ENCODE data around the gene HOOK2.
"Not testable (repeated sequence)": the region's sequence is repeated elsewhere in the genome, so short reads cannot be mapped to it uniquely, and the experiment has no call there.

Gene HOOK2

DNA sequence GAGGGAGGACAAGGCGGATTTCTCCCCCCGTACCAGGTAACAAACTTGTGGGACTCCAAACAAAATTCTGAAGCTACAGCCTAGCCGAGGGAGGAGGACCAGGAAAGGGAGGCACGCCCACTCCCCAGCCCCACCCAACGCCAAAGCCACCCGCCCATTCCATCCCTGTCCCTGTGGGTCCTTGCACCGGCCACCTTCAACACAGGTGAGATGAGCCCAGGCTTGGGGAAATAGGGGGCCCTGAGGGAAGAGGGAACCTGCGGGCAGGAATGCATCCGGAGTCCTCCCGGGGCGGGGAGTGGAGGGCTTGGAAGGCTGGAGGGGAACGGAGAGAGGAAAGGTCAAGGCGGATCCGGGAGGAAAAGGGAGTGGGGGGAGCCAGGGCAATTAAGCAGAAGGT, 23.7 kb downstream of the HOOK2 start, which contains the start of gene BEST2:
Gene BEST2, plus strand, starts transcription at position 157 of the 400 bp plus-strand sequence. CDS start 802 bp downstream, outside the sequence.
- DNase-seq = no peak

DNA sequence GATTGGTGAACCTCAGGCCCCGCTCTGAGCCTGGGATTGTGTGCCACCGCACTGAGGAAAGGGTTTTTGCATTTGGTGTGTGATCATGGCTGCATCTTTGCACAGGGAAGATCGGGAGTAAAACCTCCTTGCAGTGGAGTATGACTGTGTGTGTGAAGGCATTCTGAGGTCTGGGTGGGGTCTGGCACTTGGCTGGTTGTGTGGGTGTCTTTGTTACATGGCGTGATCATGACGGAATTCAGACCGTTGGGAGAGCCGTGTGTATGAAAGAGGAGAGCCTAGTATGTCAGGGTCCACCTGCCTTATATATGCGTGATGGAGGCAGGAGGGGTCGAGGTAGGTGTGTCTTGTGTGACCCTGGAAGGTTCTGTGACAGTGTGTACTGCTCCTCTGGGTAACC, 24.5 kb downstream of the HOOK2 start:
- no peak for DNase-seq

DNA sequence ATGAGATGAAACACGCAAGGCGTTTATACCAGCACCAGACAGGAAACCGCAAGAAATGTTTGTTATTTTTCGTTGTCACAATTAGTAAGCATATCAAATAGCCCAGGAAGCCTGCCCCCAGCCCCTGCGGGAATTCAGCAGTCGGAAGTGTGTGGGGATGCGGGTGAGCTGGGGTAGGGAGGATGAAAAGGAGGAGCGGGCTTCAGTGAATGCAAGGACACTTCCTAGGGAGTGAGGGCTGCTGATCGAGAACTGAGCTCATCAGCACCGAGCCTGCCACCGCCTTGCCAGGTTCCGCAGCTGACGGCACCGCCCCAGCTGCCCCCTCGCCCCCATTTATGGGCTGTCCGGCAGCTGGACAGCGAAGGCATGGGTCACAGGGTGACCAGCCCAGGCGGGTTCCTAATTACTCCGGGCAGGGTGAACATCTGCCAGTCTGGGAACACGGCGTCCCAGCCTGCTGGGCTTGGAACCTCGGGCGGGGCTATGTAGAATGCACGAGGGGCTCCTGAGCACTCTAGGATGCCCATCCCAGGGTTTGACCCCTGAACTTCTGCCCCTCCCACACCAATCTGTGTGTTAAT, 25.3 kb downstream of the HOOK2 start:
- DNase-seq = no peak

DNA sequence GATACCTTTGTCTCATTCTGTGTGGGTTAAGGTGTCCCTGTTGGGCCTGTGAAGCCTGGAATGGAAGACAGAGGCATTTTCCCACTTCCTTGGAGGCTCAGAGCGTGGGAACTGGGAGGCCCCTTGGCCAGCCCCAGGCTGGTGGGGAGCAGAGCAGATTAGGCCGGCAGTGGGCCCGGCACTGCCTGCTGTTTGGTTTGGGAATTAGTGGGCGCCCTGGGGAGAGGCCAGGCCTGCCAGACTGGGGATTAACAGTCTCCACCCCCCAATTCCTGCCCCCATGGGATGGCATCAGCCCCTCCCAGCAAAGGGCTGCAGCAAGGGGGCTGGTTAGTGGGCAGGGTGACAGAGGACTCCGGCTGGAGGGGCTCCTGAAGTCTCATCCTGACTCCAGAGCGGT, 26.9 kb downstream of the HOOK2 start:
- no peak for DNase-seq

DNA sequence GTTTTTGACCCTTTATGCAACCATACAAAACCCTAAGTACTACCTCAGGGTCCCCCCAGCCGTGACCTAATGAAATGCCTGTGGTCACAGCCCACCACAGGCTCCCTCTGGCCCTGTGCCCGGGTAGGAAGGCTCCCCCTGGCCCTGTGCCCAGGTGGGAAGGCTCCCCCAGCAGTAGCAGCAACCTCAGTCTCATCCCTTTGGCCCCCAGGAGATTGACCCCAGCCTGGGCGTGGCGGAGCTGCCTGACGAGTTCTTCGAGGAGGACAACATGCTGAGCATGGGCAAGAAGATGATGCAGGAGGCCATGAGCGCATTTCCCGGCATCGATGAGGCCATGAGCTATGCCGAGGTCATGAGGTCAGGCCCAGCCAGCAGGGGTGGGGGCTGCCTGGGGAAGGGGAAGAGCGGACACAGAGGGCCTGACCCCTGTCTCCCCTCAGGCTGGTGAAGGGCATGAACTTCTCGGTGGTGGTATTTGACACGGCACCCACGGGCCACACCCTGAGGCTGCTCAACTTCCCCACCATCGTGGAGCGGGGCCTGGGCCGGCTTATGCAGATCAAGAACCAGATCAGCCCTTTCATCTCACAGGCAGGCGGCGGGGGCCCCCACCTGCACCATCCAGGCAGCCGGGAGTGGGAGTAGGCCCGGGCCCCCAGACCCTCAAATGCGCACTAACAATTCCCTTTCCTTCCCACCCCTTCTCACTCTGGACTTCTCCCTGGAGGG, 30.0 kb downstream of the HOOK2 start:
- no peak for DNase-seq

DNA sequence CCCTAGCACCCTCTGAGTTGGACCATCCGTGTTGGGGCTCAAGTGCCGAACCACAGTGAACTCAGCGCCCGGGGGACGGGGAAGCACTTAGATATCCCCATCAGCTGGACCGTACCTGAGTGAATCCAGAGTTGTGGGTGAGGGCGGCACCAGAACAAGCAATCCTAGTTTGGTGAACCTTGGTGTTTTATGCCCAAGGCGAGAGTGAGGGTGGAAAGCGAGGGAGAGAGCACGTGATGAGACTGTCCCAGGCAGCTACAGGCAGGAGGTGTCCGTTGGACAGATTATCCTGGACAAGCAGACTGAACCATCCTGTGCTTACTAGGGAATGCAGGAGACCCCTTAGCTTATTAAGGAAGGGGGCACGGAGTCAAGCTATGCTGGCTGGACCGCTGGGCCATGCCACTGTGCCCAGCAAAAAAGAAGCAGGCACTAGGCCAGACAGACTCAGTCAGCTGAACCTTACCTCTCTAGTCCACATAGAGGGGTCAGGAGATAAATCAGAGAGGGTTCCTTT, 37.5 kb downstream of the HOOK2 start:
- DNase-seq = no peak

DNA sequence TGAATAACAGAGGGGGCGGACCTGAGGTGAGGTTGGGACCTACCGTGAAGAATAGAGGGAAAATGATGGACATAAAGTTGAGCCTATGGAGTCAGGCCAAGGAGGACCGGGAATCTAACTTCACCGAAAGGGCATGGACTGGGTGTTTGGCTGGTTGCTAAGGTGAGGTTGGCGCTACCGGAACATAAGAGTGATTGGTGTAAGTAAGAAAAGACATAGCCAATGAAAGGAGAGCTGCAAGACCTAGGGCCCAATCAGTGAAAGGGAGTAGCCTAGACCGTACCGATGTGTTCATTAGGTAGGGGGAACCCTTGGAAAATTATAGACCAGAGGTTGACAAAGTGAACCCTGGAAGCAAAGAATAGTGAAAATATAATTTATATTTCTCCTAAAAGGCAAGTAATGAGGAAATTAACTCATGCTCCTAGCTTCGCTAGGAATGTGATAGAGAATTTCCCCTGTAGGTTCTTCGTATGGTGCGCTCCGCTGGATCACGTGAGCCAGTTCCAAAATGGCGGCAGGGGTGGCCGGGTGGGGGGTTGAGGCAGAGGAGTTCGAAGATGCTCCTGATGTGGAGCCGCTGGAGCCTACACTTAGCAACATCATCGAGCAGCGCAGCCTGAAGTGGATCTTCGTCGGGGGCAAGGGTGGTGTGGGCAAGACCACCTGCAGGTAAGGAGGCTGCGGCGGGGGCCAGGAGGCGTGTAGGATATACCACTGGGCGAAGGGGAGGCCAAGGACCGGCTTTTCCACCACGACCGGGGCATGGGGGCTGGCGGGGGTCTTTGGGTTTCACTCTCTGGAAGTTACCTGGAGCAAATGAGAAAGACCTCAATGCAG, 38.1 kb downstream of the HOOK2 start, which contains the start of gene GET3:
Gene GET3, plus strand, starts transcription at position 503 of the 840 bp plus-strand sequence. Its CDS starts 9 bp downstream, at position 512.
- peak; percentile 96 for DNase-seq

DNA sequence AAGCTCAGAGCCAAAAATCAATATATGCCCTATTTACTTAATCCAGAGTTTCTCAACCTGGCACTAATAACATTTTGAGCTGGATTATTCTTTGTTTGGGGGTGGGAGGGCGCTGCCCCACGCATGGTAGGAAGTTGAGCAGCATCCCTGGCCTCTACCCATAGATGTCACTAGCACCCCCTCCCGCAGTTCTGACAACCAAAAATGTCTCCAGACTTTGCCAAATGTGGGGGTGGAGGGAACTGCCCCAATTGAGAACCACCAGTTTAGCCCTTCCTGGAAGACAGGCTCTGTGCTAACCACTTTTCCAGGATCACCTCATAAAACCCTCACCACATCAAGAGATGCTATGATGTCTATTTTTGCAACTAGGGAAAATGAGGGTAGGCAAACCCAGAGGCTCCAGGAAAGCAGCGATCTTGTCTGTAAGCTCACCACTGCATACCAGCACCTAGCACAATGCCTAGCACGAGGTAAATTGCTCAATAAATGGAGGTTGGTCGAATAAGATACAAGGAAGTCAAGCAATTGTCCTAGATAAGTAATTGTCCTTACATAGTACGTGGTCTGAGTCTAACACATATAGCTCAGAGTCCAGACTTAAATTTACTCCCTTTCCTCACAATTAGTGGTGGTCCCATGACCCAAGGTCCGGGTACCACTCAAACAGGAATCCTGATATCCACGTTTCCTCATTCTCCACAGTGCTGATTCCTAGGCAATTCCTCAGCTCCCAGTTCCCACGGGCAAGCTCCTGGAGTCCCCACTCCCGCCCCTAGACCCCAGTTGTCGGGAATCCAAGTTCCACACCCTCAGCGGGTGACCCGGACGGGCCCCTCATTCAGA, 41.8 kb downstream of the HOOK2 start:
- no peak for DNase-seq

DNA sequence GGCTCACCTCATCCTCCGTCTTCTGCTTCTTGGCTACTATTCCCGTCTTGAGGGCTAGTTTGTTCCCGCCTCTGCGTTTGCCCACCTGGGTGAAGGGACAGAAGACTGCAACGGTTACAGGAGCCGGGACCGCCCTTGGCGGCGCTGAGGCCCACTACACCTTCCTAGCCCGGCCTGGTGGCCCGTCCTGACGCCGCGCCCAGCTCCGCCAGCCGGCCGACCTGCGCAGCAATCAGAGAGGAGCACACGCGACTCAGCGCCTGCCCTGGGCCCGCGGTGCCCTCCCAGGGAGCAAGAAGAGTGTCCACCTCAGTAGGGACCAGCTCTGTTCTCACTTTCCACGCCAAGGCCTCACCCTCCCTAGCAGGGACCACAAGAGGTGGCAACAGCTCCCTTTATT, 44.0 kb downstream of the HOOK2 start:
- DNase-seq = no peak

DNA sequence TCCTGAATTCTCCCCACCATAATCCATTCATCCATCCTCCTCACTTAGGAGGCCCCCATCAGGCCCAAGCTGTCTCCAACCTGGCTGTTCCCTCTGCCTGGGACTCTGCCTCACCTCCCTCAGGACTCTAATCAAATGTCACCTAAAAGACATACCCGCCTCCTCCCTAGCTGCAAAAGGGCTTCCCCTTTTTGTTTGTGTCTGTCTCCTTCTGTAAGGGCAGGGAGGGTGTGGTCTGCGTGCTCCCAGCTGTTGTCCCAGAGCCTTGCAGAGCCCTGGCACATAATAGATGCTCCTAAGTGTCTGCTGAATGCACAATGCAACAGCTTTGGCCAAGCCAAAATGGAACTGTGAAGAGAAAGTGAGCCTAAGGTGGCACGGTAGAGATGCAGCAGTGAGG, 45.3 kb downstream of the HOOK2 start:
- DNase-seq = no peak

DNA sequence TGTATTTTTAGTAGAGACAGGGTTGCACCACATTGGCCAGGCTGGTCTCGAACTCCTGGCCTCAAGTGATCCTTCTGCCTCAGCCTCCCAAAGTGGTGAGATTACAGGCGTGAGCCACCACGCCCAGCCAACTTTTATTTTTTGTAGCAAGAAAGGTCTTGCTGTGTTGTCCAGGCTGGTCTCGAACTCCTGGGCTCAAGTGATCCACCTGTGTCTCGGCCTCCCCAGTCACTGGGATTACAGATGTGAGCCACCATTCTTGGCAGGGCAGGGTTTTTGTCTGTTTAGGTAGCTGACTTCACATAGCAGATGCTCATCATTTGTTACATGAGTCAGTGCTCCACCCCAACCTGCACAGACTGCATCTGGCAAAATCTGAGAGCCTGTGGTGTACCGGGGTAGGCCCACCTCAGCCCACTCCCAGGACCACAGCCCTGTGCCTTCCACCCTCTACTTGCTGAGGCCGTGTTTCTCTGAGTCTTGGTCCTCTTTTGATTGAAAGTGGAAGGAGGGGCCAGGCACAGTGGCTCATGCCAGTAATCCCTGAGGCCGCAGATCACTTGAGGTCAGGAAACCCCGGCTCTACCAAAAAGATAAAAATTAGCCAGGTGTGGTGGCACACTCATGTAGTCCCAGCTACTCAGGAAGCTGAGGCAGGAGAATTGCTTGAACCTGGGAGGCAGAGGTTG, 47.5 kb downstream of the HOOK2 start:
- DNase-seq = no peak

DNA sequence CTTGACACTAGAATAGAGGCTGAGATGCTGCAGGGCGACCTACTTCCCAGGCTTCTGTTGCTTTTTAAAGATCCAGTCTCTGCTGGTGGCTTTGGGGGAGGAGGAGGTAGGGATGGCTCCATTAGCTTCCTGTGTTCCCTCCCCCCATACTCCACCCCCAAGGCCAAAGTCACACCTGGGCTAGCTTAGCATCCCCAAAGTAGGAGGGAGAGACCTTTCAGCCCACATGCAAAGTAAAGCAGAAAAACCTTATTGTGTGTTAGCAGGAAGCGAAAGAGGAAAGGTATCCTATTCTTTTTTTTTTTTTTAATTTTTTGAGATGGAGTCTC, 48.4 kb downstream of the HOOK2 start:
- DNase-seq = no peak

DNA sequence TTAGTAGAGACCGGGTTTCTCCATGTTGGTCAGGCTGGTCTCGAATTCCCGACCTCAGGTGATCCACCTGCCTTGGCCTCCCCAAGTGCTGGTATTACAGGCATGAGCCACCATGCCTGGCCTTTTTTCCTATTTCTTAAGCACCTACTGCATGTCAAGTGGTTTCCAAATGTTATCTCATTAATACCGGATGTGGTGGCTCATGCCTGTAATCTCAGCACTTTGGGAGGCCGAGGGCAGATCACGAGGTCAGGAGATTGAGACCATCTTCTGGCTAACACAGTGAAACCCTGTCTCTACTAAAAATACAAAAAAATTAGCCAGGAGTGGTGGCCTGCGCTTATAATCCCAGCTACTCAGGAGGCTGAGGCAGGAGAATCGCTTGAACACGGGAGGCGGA, 49.7 kb downstream of the HOOK2 start:
- DNase-seq = not testable (repeated sequence)

DNA sequence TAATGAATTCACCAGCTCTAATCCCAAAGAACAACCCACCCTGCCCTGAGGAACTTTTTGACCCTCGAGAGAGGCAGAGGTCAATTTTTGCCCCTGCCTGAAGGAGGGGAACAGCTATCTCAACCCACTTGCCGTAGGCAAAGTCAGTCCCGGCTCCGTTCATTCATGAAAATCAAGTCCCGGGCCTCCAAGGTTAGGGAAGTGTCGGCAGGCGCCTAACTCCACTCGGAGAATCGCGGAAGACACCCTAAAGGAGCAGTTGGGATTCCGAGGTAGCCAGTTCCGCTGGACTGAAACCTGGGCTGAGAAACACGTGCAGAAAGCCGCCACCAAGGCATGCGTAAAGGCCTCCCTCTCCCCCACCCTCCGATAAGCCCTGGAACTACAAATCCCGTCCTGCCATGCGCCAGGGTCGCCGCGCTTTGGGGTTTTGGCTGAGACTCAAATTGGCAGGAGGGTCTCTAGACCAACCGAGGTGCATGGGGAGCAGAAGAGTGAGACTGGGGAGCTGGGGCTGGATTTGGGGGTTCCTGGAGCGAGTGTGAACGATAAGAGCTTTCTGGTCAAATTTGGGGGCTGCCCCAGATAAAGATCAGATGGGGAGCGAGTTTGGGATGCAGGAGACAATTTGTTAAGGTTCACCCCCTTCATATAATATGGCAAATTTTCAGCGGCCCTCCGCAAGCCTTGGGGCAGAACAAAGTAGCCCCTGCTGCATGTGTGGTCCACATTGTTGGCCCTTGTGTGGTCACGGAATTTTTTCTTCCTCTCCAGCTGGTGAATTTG, 51.5 kb downstream of the HOOK2 start, which contains the start of gene TNPO2:
Gene TNPO2, minus strand, starts transcription at position 292 of the 786 bp plus-strand sequence. CDS start 2,955 bp downstream, outside the sequence.
- peak; percentile 54 for DNase-seq

DNA sequence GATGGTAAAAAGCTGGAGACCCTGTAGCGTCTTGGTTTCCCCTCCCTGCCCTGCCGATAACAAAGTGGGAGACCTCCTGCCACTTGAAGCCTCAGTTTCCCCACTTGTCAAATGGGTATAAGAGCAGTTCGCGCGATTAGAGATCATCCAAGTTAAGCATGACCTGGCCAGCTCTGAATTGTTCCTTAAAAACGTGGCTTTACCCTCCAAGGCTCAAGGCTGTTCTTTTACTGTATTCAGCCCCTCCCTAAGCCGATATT, 52.0 kb downstream of the HOOK2 start:
- DNase-seq = no peak

DNA sequence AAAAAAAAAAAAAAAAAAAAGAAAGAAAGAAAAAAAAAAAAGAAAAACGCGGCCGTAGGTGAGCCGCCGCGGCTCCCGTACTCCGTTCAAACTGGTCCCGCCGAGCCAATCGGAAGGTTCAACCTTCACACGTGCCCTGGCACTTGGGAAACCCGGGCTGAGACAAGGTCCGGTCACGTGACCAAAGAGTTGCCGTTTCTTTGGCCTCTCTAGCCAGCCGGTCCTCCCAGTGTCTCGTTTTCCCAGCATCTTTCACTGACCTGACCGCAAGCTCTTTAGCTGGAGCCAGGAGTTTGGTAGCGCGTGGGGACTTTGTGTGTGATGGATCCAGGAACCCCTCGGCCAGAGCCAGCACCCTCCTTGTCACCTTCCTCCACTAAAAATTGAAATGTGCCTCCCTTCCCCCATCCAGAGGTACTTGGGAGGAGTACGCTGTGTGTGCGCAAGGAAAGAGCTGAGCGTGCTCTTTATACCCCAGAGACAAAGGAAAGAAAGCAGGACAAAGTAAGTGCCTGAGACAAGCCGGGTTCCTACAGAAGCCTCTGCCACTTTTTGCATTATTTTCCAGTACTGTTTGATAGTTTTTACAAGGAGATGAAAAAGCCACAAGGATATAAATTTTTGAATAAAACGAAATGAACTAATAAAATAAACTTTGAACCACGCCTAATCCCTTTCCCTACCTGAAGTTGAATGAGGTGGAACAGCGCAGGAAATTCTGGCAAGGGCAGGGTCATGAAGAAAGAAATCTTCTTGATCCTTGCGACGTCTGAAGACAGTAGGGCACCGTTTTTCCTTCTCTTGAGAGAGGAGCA, 52.6 kb downstream of the HOOK2 start:
- peak; percentile 96 for DNase-seq

DNA sequence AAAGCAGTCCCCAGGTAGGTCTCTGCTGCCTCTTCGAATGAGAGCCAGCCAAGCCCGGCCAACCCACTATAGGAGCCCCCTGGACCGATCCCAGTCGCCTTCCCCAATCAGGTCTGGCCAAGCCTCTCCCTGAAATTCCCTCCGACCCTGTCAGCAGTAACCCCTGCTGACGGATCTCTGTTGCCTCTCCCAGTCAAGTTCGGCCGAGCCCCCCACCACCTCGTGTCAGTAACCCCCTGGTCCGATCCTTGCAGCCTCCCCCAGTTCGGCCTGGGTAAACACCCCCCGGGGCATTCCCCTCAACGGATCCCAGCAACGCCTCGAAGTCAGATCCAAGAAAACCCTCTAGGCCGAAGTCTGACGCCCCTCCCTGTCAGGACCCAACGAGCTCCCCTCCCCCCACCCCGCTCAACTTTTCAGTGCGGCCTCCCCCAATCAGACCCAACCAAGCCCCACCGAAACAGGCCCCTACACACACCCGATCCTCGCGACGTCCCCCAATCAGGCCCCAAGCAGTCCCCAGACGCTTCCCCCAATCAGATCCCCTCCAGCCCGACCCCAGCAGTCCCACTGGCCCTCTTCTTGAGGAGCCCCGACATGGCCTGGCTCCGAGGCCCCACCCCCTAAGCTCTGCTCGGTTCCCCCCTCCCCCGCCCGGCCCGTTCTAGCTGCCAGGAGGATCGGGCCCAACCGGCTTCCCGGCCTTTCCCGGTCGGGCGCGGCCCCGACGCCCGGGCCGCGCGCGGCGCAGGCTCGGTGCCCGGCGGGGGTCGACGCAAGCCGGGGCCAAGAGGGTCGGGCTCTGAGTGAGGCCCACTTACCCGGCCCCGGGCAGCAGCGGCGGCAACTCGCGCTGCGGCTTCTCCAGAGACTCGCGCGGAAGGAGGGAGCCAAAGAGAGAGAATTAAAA, 53.4 kb downstream of the HOOK2 start:
- peak; percentile 3 for DNase-seq

DNA sequence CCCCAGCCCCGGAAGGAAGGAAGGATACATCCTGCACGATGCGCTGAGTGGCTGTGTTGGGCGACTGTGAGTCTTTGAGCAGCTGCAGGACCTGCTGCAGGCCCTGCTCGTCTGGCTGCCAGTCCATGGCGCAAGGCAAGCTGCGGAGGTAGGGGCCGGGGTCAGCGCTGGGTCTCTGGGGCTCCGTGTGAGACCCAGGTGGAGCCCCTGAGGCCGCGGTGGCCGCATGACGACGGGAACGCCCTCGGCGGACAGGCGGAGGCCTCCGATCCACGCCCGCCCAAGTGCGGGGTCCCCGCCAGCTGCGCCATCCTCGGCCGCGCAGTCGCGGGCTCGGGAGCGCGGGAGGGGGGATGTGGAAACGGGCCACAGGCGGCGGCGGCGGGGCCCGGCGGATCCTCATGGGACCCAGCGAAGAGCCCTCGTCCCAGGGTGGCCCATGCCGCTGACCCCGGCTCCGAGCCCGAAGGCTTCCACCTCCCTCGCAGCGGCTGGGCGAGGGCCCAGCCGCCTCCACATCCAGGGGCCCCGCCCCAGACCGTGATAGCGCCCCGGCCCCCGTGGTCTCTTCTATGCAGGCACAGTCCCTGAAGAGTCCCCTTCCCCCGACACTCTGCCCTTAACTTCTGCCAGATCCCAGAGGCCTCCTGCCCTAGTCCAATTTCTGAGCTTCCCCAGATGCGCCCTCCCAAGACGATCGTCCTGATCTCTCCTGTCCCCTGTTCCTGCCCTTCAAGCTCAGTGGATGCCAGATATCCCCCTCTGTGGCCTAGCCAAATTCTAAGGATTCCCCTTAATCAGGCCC, 54.3 kb downstream of the HOOK2 start:
- DNase-seq = no peak

Data from GDM1 (cell line).